GM19468 (cell line): ENCODE measurements around the gene SLC35F3.
"Not testable (repeated sequence)": the region's sequence is repeated elsewhere in the genome, so short reads cannot be mapped to it uniquely, and the experiment has no call there.

Experiments used
- ATAC-seq: cut with Tn5 transposase; IDR thresholded peaks from one replicate; pipeline ENCODE4 v1.9.1; 2021; ENCODE audit warnings: mild to moderate bottlenecking, moderate library complexity, moderate number of reproducible peaks; ENCODE audit not compliant: unreplicated experiment; ENCODE audit errors: extremely low read depth

SLC35F3 gene

GRCh38 chr1:234295626-234296025, 391.1 kb downstream of the SLC35F3 start:
- no peak for ATAC-seq

DNA sequence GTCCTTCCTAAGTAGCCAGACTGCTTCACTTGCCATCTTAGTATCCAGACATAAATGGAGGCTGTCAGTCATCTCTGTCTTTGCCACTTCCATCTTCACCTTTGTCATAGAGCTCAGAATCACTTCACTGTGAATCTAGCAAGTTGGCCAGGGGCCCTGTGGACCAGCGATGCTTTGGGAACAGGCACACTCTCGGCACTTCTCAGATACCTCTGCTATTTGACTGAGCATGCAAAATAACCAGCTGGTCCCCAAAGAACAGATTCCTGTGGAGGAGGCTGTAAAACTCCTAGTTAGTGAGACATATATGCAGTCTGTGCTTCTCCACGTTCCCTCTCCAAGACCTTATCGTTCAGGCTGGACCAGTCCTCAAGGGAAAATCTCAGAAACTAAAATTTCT, 392.0 kb downstream of the SLC35F3 start:
- ATAC-seq, result no peak

DNA sequence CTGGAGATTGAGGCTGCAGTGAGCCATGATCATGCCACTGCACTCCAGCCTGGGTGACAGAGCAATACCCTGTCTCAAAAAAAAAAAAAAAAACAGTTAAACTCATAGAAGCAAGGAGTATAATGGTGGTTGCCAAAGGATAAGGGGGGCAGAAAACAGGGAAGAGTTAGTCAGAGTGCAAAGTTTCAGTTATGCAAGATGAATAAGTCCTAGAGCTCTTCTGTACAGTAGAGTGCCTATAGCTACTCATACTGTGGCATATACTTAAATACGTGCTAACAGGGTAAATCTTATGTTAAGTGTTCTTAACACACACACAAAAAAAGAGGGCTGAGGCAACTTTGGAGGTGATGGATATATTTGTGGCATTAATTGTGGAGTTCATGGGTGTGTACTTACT, 393.2 kb downstream of the SLC35F3 start:
- no peak for ATAC-seq

DNA sequence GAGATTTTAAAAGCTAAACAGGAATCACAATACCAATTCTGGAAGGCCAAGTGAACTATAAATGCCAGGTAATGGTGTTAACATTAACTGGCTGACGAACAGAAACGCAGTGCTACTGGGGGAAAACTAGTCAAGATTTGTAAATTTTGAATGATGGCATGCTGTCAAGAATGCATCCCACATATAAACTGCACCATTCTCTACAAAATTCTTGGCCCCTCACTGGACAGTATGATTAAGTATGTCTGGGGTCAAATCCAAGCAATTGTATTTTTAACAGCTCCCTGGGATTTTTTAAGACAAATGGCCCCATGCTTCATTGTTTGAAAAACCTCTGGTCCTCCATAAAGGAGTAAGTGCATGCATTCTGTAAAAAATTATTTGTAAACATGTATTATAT, 395.6 kb downstream of the SLC35F3 start:
- ATAC-seq, result no peak

DNA sequence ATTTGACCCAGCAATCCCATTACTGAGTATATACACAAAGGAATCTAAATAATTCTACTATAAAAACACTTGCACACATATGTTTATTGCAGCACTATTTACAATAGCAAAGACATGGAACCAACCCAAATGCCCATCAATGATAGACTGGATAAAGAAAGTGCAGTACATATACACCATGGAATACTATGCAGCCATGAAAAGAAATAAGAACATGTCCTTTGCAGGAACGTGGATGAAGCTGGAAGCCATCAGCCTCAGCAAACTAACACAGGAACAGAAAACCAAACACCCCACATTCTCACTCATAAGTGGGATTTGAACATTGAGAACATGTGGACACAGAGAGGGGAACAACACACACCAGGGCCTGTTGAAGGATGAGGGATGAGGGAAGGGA, 397.2 kb downstream of the SLC35F3 start:
- ATAC-seq, result not testable (repeated sequence)

DNA sequence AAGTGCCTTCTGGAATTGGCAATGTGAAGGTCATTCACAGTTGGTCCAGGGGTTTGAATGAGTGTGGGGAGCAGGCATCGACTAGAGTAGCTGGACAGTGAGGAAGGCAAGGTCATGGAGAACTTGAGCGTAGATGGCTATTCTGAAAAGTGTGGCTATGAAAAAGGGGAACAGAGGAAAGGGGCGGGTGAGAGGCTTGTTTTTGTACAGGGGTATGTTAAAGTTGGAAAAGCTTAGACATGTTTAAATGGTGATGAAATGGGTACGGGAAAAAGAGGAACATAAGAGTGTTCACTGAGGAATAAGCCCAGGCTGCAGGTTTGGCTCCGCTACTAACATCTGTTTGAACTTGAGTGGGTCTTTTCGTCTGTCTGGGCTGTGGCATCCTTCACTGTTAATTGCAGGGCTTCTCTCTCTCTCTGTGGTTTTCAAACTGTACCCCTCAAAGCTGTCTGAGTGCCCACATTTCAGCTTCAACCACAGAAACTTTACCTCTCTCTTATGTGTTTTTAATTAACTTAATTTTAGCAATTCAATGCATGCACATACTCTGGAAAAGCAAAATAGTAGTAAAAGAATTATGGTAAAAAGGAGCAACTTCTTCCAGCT, 398.0 kb downstream of the SLC35F3 start:
- no peak for ATAC-seq

- ATAC-seq, result no peak
Observed at GRCh38 chr1:234303231-234303630, 398.8 kb downstream of the SLC35F3 start.

DNA sequence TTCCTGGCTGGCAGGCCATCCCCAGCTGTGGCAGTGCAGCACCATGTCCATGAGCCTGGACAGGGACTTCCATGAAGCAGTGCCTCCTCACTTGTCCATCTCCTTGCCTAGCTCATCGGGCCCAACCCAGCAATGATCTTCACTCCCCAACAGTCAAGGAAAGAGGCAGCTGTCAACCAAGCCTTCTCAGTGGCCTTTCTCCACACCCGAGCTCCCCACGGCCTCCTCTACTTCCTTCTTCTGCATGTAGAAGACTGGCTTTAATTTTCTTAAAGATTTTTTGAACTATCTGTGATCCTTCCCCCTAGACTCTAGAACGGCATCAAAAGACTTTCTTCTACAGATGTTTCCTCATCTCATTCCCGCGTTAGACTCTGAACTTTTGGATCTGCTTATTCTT, 403.2 kb downstream of the SLC35F3 start:
- ATAC-seq, result no peak

- no peak for ATAC-seq
Observed at GRCh38 chr1:234309243-234309597, 404.7 kb downstream of the SLC35F3 start.

- peak; percentile 63 for ATAC-seq
Observed at GRCh38 chr1:234309598-234310459, 405.4 kb downstream of the SLC35F3 start.

DNA sequence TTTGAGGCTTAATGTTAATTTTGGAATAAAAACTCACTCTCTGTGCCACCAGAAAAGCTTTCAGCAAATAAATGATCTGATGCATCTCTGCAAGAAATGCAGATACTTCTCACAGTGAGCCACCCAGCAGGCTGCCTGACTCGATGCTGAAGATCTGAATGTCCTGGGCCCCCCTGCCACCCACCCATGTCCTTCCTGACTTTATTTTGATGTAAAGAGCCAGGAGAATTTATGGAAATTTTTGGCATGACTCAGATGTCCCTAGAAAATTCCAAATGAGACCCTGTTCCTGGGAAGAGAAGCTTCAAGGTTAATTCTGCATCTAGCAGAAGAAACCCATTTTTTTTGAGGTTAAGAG, 406.0 kb downstream of the SLC35F3 start:
- ATAC-seq, result no peak

GRCh38 chr1:234311414-234311813, 406.9 kb downstream of the SLC35F3 start:
- ATAC-seq, result no peak

- ATAC-seq, result no peak
Observed at GRCh38 chr1:234313171-234313570, 408.7 kb downstream of the SLC35F3 start.

DNA sequence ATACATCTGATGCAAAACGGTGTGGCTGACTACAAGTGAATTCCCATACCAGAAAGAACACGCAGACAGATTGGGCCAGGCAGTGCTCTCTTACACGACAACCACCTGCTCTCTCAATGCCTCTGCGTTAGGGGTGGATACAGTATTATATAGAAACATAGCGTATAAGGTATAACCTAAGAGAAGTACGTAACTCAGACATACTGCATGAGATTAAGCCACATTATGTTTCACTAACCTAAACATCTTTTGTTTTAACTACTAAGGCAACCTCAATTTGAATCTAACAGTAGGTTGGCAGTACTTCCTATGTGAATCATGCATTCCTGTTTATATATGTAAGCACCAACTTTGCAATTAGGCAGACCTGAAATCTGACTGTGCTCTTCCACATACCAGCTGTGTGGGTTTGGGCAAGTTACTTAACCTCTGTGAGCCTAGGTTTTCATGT, 410.6 kb downstream of the SLC35F3 start:
- no peak for ATAC-seq

- no peak for ATAC-seq
Observed at GRCh38 chr1:234315588-234315987, 411.1 kb downstream of the SLC35F3 start.

GRCh38 chr1:234316486-234316885, 412.0 kb downstream of the SLC35F3 start:
- ATAC-seq, result no peak

GRCh38 chr1:234316937-234317336, 412.5 kb downstream of the SLC35F3 start:
- no peak for ATAC-seq

DNA sequence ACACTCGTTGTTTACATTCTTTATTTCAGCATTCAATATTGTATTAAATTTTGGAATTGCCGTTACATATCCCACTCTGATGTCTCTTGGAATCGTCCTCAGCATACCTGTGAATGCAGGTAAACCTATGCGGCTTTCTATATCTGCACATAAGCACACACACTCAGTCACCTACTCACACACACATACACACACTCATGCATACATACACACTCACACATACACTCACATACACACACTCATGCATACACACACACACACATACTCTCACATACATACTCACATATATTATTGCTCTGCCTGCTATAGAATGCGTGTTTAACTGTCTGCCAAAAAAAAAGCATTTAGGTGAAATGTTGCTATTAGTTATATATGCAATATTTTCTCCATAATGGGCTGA, 415.6 kb downstream of the SLC35F3 start:
- no peak for ATAC-seq

DNA sequence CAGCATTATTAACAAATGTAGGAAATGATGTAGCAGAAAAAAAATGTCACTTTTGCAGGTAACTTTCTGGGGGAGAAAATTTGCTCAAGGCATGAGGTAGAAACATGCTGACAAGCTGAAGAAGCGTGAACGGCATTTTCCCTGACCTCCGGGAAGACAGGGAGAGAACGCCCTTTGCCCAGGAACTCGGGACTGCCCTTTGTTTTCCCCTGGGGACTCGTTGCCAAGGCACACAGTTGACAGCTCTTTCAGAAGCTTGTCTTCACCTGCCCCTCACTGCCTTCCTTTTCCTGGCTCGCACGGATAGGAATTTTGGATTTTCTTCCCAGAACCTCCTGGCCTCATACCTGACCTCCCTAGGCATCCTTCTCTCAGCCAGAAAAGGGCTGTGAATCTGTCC, 416.1 kb downstream of the SLC35F3 start:
- ATAC-seq, result no peak

GRCh38 chr1:234321231-234321630, 416.8 kb downstream of the SLC35F3 start:
- no peak for ATAC-seq

DNA sequence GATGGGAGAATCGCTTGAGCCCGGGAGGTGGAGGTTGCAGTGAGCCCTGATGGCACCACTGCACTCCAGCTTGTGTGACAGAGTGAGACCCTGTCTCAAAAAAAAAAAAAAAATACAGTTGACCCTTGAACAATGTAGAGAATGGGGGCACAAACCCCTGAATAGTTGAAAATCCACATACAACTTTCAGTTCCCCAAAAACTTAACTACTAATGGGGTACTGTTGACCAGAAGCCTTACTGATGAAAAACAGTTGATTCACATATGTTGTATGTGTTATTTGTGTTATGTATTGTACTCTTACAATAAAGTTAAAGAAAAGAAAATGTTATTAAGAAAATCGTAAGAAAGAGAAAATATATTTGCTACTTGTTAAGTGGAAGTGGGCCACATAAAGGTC, 417.6 kb downstream of the SLC35F3 start:
- ATAC-seq, result no peak

GRCh38 chr1:234322979-234323378, 418.5 kb downstream of the SLC35F3 start:
- no peak for ATAC-seq
